Prostate gland (tissue), 2 donors: Measurements from ENCODE around the gene MYO6.

Source experiments
- POLR2A ChIP-seq: fragments of 450-650 bp; IDR thresholded peaks from one replicate; pipeline ENCODE4 v1.6.1; 2016; ENCODE audit warnings: antibody characterized with exemption, mild to moderate bottlenecking
- POLR2AphosphoS5 ChIP-seq: sonication (generic); formaldehyde crosslinking; IDR thresholded peaks from one replicate; pipeline ENCODE4 v1.6.1; 2017; ENCODE audit warnings: antibody characterized with exemption
- TF ChIP-seq, protein P1 (sequence below), 4 experiments: fragments of 200-600 bp in 2 of 4; fragments of 450-650 bp in 2 of 4; sonication (generic) in 2 of 4; IDR thresholded peaks; 1 replicate in 3 of 4; 2 replicates in 1 of 4; pipeline ENCODE4 v1.5.1; 2016 to 2019; ENCODE audit warnings: antibody characterized with exemption in 4 of 4, mild to moderate bottlenecking in 2 of 4, moderate library complexity in 2 of 4

DNA sequence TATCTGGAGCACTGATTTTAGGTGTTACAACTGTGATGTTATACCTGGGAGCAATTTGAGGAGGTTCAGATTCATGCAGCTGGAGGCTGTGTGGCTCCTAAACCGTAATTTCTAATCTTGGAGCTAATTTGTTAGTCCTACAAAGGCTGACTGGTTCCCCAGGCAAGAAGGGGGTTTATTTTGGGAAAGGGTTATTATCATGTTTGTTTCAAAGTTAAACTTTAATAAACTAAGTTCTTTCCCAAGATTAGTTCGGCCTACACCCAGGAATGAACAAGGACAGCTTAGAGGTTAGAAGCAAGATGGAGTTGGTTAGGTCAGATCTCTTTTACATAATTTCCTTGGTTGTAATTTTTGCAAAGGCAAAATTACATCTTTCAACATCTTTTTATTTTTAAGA, 135.8 kb downstream of the MYO6 start:
- TF ChIP-seq, protein P1, sequence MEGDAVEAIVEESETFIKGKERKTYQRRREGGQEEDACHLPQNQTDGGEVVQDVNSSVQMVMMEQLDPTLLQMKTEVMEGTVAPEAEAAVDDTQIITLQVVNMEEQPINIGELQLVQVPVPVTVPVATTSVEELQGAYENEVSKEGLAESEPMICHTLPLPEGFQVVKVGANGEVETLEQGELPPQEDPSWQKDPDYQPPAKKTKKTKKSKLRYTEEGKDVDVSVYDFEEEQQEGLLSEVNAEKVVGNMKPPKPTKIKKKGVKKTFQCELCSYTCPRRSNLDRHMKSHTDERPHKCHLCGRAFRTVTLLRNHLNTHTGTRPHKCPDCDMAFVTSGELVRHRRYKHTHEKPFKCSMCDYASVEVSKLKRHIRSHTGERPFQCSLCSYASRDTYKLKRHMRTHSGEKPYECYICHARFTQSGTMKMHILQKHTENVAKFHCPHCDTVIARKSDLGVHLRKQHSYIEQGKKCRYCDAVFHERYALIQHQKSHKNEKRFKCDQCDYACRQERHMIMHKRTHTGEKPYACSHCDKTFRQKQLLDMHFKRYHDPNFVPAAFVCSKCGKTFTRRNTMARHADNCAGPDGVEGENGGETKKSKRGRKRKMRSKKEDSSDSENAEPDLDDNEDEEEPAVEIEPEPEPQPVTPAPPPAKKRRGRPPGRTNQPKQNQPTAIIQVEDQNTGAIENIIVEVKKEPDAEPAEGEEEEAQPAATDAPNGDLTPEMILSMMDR (IDR thresholded peaks at IDR 0.05) = no peak
- TF ChIP-seq POLR2A = no peak
- TF ChIP-seq POLR2AphosphoS5 = no peak
